HG02623 (cell line): ENCODE data around the gene KIF21B.
"Not testable (repeated sequence)": the region's sequence is repeated elsewhere in the genome, so short reads cannot be mapped to it uniquely, and the experiment has no call there.

Experiments used
- ATAC-seq: cut with Tn5 transposase; IDR thresholded peaks from one replicate; pipeline ENCODE4 v1.9.1; 2021; ENCODE audit warnings: moderate library complexity; ENCODE audit not compliant: unreplicated experiment

The KIF21B gene

GRCh38 chr1:200972985-200973742 lies 50.4 kb downstream of the KIF21B start:
- ATAC-seq: no peak

- ATAC-seq: no peak
Observed at GRCh38 chr1:200971955-200972711, 51.4 kb downstream of the KIF21B start.

GRCh38 chr1:200971428-200971903 lies 52.0 kb downstream of the KIF21B start:
- ATAC-seq: no peak

DNA sequence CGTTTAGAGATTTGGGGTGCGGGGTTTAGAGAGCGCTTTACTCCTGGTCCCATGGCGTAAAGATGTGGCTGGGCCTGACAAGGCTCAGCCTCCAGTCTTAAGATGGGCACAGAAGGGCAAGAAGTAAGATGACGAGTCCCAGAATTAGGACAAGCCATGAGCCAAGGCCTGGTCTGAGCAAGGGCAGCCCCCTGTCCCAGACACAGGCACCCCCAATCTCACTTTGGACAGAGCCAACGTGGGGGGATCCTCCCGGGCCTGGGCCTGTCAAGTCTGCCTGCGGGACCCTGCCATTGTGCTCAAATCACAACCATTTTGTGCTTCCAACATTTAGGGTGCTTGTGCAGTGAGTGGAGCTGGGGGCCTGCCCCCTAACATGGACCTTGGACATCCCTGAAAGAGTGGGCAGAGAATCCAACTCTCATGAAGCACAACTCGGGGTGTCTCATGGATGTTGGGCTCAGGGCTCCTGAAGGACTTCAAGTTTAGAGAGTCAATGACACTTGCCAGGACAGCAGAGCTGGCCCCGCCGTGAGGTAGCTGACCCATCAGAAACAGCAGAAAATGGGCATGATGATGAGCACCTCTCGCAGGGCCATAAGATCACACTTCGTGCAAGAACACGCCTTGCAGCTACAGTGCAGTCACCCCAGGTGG lies 52.6 kb downstream of the KIF21B start:
- no peak for ATAC-seq

GRCh38 chr1:200969726-200970561 lies 53.6 kb downstream of the KIF21B start:
- ATAC-seq: peak; percentile 65

DNA sequence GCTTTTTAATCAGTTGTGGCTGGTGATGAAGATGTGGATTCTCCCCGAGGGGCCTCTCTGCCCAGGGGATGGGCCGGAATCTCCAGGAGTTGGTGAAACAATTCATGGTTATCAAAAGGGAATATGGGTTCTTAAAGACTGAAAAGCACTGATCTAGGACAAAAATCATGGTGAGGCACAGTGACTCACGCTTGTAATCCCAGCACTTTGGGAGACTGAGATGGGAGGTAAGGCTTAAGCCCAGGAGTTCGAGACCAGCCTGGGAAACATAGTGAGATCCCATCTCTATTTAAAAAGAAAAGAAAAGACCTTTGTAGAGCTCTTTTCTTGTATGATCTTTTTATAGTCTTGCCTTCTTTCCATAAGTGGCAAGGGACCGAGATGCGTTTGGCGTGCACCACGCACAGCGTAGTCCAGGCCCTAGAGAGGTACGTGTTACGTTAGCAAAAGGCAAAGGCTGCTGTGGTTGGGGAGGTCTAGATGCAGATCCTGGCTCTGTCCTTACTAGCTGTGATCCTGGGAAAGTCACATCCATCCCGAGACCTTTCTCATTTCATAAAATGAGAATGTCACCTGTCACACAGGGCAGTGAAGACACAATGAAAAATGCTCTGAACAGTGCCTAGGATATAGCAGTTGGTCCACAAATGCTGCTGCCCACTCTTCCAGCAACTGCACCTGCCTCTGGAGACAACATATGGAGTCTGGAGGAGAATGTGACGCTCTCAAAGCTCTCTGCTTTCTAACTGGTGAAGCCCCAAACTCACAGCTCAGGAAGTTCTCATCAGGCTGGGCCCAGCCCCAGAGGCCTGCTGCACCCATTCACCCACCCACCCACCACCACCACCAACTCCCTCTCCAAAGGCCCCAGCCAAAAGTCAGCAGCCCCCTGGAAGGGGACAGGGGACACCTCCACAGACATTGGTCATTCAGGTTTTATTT lies 54.8 kb downstream of the KIF21B start:
- no peak for ATAC-seq

GRCh38 chr1:200967693-200968468 lies 55.6 kb downstream of the KIF21B start:
- no peak for ATAC-seq

- no peak for ATAC-seq
Observed at GRCh38 chr1:200966934-200967333, 56.6 kb downstream of the KIF21B start.

- no peak for ATAC-seq
Observed at GRCh38 chr1:200965111-200965805, 58.3 kb downstream of the KIF21B start.

DNA sequence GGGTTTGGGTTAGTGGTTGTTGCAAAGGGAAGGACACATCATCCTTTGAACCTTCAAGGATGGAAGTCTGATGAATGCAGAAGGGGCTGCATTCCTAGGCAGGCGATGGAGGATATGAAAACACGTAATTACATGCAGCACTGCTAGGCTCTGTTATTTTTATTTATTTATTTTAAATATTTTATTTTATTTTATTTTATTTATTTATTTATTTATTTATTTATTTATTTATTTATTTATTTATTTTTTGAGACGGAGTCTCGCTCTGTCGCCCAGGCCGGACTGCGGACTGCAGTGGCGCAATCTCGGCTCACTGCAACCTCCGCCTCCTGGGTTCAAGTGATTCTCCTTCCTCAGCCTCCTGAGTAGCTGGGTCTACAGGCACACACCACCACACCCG lies 59.6 kb downstream of the KIF21B start:
- not testable (repeated sequence) for ATAC-seq

GRCh38 chr1:200963076-200963475 lies 60.4 kb downstream of the KIF21B start:
- ATAC-seq: no peak

DNA sequence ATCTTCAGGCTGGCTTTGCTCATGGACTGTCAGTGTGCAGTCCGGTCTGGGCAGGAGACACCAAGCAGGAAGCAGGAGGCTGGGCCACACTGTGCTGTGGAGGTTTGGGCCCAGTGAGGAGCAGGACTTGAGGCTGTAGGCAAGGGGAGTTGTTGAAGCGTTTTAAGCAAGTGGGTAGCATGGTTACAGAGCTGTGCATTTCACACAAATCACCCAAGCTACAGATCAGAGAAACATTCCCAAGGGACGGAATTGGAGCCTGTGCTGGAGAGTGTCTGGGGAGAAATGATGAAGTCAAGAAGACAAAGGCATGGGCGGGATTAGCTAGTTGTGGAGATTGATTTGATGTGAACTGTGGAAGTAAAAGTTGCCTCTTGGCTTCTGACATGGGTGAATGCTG lies 60.9 kb downstream of the KIF21B start:
- ATAC-seq: no peak

DNA sequence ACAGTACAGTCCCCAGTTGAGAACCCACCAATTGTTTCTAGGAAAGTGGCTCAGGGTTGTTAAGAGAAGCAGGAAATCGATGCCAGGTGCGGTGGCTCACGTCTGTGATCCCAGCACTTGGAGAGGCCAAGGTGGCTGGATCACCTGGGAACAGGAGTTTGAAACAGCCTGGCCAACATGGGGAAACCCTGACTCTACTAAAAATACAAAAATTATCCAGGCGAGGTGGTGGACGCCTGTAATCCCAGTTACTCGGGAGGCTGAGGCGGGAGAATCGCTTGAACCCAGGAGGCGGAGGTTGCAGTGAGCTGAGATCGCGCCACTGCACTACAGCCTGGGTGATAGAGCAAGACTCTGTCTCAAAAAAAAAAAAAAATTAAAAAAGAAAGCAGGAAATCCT lies 61.4 kb downstream of the KIF21B start:
- not testable (repeated sequence) for ATAC-seq

DNA sequence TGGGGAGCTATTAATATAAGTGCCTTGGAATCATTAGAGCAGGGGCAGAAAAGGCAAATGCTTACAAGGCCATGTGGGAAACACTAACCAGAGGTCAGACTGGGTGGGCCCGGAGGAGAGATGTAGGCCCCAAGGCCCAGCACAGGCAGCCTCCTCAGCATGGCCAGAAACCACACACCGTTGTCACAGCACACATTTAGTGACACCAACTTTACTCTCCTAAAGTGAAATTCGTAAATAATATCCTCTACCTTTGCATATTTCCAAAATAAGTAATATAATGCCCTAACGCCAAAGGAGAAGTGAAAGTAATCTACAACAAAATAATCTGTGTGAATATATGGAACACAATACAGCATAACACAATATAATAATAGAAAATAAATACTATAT lies 62.6 kb downstream of the KIF21B start:
- no peak for ATAC-seq

GRCh38 chr1:200960236-200960947 lies 63.1 kb downstream of the KIF21B start:
- ATAC-seq: no peak

DNA sequence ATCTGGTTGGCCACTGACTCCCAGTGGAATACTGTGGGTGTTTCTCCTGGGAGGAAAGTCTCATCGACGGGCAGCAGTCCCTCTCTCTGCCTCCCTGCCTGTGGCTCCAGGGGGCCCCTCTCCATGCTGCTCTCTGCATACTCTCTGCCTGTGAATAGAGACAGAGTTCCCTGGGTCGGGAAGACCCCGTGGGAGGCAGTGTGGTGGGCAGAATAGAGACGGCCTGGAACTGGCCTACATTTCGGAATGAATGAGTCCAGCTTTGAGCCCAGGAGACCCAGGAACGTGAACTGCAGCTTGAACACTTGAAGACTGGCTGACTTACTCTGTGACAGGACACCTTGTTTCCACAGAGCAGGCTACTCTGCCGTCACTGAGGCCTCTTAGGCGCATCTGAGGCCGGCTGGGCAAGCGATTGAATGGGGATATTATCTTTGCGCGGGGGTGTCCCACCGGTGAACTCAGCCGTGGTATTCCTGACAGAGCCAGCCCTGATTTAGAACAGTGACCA lies 64.0 kb downstream of the KIF21B start:
- ATAC-seq: no peak

DNA sequence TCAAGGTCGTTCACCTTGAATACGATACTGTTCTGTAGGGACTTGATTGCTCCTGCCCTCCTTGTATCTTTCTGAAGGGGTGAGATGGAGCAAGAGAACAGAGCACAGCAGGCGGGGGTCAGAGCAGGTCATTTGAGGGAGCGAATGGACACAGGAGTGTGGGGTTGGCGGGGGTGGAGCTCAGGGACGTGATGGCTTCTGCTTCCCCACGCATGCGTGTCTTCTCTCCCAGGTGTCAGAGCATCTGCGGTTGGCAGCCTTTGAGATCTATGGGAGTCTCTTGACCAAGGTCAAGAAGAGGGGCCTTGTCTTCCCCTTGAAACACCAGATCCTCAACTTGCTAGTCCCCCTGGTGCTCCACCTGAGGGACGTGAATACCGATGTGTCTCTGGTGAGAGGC lies 64.9 kb downstream of the KIF21B start:
- ATAC-seq: no peak

DNA sequence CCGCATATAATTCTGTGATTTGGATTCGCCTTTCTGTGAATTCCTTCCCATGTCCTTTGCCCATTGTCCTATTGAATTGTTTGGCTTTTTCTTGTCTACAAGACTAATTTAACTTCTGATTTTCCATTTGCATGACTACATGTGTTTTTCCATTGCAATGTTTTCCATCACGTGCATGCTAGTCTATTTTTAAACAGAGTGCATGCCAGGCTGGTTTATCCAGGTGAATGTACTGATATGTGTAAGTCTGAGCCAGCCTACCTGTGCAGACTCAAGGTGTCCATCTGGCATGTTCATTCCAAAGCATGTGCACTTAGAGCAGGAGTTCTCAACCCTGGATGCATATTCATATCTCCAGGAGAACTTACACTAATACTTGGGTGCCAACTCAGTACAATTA lies 69.1 kb downstream of the KIF21B start:
- no peak for ATAC-seq
